Measurements from ENCODE around the gene PPFIA2. TPM values are rescaled to one million over a fixed set of nuclear protein-coding genes. Genes with fewer than 3 reads are reported as not detected.

PPFIA2 gene
- polyA plus RNA-seq, 1 of the 3 experiments (the other 2 are of a cell fraction), result not detected

- Histone ChIP-seq H3K27ac (ENCODE audit: low read depth in 2 of 2, low read length in 1 of 2) (no peak overlapping the region), H2AFZ (ENCODE audit: low read depth) (no peak overlapping the region), H3K9ac (no peak overlapping the region), H3K79me2 (ENCODE audit: insufficient read depth) (no peaks in the 10 kb centered on the region), H3K4me3 (ENCODE audit: low read depth in 2 of 2, low read length in 1 of 2) (no peak overlapping the region), H3K36me3 (replicated peaks in 1 of 2; ENCODE audit: control insufficient read depth in 1 of 2, insufficient read depth in 2 of 2, low read length in 1 of 2) (no peaks in the 10 kb centered on the region), H3F3A (replicated peaks; ENCODE audit: insufficient read depth) (no peaks in the 10 kb centered on the region), H3K4me2 (no peak overlapping the region), H3K9me3 (no peaks in the 10 kb centered on the region), H3K4me1 (ENCODE audit: control insufficient read depth in 1 of 2, insufficient read depth in 2 of 2, low read depth in 1 of 2, low read length in 1 of 2) (no peaks in the 10 kb centered on the region), H4K20me1 (ENCODE audit: insufficient read depth) (no peaks in the 10 kb centered on the region), H3K27me3 (ENCODE audit: insufficient read depth) (no peaks in the 10 kb centered on the region), H3K9me2 (no peaks in the 10 kb centered on the region)
- TF ChIP-seq JUND (IDR thresholded peaks at IDR 0.05) (no peak), TCF12 (IDR thresholded peaks at IDR 0.05) (no peak), USF2 (IDR thresholded peaks at IDR 0.05; ENCODE audit: borderline replicate concordance, low read depth, low read length) (no peak), ZBTB33 (IDR thresholded peaks at IDR 0.05; ENCODE audit: borderline replicate concordance, low read depth) (no peak), FOXM1 (IDR thresholded peaks at IDR 0.05; ENCODE audit: low read depth) (no peak), REST (IDR thresholded peaks at IDR 0.05; ENCODE audit: low read depth, low read length) (no peak), CTCF (IDR thresholded peaks at IDR 0.05) (no peak), FOSL2 (IDR thresholded peaks at IDR 0.05; ENCODE audit: borderline replicate concordance, low read depth) (no peak)
- ChIA-PET CTCF (no interaction called here), POLR2A (no interaction called here)
- no peak for DNase-seq
Observed at GRCh38 chr12:81359736-81360135, 399.4 kb downstream of the PPFIA2 start.
